Ishikawa (cell line): ENCODE data around the gene TRIM62.

Experiments
- EGR1 ChIP-seq: IDR thresholded peaks from 2 replicates; pipeline ENCODE4 v1.6.1; 2012
- EP300 ChIP-seq: IDR thresholded peaks from 2 replicates; pipeline ENCODE4 v1.6.1; 2012; ENCODE audit warnings: borderline replicate concordance
- FOXM1 ChIP-seq: IDR thresholded peaks from 2 replicates; pipeline ENCODE4 v1.6.1; 2012; ENCODE audit warnings: low read depth, borderline replicate concordance
- RAD21 ChIP-seq: IDR thresholded peaks from 2 replicates; pipeline ENCODE4 v1.6.1; 2012; ENCODE audit warnings: low read depth
- TAF1 ChIP-seq: IDR thresholded peaks from 2 replicates; pipeline ENCODE4 v1.6.1; 2012; ENCODE audit warnings: low read depth, mild to moderate bottlenecking
- YY1 ChIP-seq: IDR thresholded peaks from 2 replicates; pipeline ENCODE4 v1.6.1; 2012; ENCODE audit warnings: low read depth

GRCh38 chr1:33118274-33118673 lies 63.6 kb downstream of the TRIM62 start:
- TF ChIP-seq EP300: no peak
- no peak for TF ChIP-seq TAF1
- no peak for TF ChIP-seq YY1
- no peak for TF ChIP-seq FOXM1
- TF ChIP-seq EGR1: no peak
- no peak for TF ChIP-seq RAD21
